Panc1 (cell line): ENCODE results near the gene CHERP.

Experiments used
- POLR2AphosphoS5 ChIP-seq: IDR thresholded peaks from 2 replicates; pipeline ENCODE4 v1.6.1; 2012; ENCODE audit warnings: mild to moderate bottlenecking, low read depth, low read length, moderate library complexity
- SIN3A ChIP-seq: IDR thresholded peaks from 2 replicates; pipeline ENCODE4 v1.6.1; 2012; ENCODE audit warnings: low read depth, mild to moderate bottlenecking, low read length, moderate library complexity, borderline replicate concordance; ENCODE audit not compliant: insufficient read depth
- TCF7L2 ChIP-seq: IDR thresholded peaks from 2 replicates; pipeline ENCODE4 v1.6.1; 2011; ENCODE audit warnings: mild to moderate bottlenecking, low read depth, low read length, inconsistent platforms
- TF ChIP-seq, protein P1 (sequence below): fragments of 450-650 bp; IDR thresholded peaks from 2 replicates; pipeline ENCODE4 v1.5.1; 2017; ENCODE audit warnings: mild to moderate bottlenecking
- TF ChIP-seq, protein P2 (sequence below), 2 experiments: IDR thresholded peaks; 2 replicates each; pipeline ENCODE4 v1.6.1; 2011 to 2012; ENCODE audit warnings: low read depth in 2 of 2, control low read depth in 1 of 2, low read length in 1 of 2, mild to moderate bottlenecking in 1 of 2, moderate library complexity in 1 of 2; ENCODE audit not compliant: insufficient read depth in 1 of 2

DNA sequence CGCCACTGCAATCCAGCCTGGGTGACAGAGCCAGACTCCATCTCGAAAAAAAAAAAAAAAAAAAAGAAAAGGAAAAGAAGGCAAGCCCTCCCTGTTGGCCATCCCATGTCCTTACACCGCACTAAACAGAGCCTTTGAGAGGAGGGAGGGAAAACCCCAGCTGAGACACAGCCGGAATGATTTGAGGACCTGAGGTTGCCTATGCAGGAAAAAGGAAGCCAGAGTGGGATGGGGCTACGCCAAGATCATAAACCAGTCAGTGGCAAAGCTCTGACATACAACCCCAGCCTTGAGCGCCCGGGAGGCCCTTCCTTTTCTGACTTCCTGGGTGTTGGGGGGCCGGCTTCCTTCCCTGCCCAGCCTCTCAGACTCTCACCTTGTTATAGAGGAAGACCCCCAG lies 12.5 kb upstream of the CHERP start:
- TF ChIP-seq, protein P1, sequence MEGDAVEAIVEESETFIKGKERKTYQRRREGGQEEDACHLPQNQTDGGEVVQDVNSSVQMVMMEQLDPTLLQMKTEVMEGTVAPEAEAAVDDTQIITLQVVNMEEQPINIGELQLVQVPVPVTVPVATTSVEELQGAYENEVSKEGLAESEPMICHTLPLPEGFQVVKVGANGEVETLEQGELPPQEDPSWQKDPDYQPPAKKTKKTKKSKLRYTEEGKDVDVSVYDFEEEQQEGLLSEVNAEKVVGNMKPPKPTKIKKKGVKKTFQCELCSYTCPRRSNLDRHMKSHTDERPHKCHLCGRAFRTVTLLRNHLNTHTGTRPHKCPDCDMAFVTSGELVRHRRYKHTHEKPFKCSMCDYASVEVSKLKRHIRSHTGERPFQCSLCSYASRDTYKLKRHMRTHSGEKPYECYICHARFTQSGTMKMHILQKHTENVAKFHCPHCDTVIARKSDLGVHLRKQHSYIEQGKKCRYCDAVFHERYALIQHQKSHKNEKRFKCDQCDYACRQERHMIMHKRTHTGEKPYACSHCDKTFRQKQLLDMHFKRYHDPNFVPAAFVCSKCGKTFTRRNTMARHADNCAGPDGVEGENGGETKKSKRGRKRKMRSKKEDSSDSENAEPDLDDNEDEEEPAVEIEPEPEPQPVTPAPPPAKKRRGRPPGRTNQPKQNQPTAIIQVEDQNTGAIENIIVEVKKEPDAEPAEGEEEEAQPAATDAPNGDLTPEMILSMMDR, result no peak
- no peak for TF ChIP-seq SIN3A
- TF ChIP-seq, protein P2, sequence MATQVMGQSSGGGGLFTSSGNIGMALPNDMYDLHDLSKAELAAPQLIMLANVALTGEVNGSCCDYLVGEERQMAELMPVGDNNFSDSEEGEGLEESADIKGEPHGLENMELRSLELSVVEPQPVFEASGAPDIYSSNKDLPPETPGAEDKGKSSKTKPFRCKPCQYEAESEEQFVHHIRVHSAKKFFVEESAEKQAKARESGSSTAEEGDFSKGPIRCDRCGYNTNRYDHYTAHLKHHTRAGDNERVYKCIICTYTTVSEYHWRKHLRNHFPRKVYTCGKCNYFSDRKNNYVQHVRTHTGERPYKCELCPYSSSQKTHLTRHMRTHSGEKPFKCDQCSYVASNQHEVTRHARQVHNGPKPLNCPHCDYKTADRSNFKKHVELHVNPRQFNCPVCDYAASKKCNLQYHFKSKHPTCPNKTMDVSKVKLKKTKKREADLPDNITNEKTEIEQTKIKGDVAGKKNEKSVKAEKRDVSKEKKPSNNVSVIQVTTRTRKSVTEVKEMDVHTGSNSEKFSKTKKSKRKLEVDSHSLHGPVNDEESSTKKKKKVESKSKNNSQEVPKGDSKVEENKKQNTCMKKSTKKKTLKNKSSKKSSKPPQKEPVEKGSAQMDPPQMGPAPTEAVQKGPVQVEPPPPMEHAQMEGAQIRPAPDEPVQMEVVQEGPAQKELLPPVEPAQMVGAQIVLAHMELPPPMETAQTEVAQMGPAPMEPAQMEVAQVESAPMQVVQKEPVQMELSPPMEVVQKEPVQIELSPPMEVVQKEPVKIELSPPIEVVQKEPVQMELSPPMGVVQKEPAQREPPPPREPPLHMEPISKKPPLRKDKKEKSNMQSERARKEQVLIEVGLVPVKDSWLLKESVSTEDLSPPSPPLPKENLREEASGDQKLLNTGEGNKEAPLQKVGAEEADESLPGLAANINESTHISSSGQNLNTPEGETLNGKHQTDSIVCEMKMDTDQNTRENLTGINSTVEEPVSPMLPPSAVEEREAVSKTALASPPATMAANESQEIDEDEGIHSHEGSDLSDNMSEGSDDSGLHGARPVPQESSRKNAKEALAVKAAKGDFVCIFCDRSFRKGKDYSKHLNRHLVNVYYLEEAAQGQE (IDR thresholded peaks at IDR 0.05; ENCODE audit: insufficient read depth in 1 of 2, low read depth in 2 of 2, low read length in 1 of 2), result no peak
- no peak for TF ChIP-seq POLR2AphosphoS5
- no peak for TF ChIP-seq TCF7L2
